HG03342 (cell line): Measurements from ENCODE around the gene TMED8.
A peak's percentile ranks its signal among the peaks of the same experiment; 100 is the strongest.

ENCODE experiments used
- ATAC-seq: cut with Tn5 transposase; IDR thresholded peaks from one replicate; pipeline ENCODE4 v1.9.1; 2021; ENCODE audit warnings: mild to moderate bottlenecking, moderate library complexity; ENCODE audit not compliant: unreplicated experiment

The TMED8 gene

GRCh38 chr14:77302926-77303325 lies 74.0 kb downstream of the TMED8 start:
- peak; percentile 45 for ATAC-seq

- peak; percentile 57 for ATAC-seq
These were observed 75.8 kb downstream of the TMED8 start for GRCh38 chr14:77301103-77301502.

GRCh38 chr14:77299771-77300170 lies 77.1 kb downstream of the TMED8 start:
- ATAC-seq, result no peak

- ATAC-seq, result no peak
These were observed 80.0 kb downstream of the TMED8 start for GRCh38 chr14:77296906-77297305.

DNA sequence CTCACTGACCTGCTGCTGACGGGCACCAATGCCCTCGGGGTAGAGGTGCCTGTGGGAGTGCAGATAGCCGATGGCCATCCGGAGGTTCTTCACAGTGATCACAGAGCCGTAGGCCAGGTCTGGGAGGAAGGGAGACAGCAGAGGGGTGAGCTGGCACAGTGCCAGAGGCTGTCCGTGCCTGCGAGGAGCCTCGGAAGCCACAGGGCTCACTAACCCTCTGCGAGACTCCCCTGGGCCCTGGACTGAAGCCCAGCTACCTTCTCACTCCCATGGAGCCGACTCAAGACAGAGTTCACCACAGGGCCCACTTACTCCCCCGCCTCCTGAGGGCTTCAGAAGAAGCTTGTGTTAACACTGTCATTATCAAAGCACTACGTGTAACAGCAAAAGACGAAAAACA lies 80.7 kb downstream of the TMED8 start:
- ATAC-seq, result no peak

DNA sequence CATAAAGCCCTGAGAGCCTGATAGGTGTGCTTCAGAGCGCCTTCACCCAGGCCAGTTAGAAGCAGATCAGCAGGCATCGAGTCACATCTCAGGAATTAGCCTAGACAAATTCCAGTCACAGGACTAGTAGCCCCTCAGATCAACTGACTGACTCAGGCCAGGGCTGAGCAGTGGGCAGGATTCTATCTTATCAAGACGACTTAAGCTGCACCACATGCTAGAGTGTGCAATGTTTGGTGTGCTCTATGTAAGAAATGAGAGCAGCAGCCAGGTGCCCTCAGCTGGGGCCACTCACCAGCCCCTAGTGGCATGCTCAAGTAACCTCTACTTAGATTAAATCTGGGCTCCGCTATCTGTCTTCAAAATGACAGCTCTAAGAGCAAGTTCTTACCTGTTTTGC lies 86.2 kb downstream of the TMED8 start:
- ATAC-seq, result no peak

DNA sequence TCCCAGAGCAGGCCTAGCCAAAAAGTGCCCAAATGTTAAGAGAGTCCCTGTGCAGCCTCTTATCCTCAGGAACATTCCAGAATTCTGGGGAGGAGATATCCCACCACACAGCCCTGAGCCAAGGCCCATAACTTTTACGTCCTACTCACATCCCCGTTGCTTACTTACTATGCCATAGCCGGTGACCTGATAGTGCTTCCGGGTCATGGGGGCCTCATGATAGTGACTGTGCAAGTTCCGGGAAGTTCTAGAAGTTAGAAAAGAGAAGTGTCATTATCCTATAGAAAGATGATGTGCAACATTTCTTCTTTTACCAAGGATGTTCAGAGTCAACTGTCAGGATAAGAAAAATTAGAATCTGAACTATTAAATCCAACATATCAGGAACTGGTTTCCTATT lies 90.3 kb downstream of the TMED8 start:
- ATAC-seq, result no peak
